ENCODE data around the gene INAVA.

- TF ChIP-seq POLR2A (IDR thresholded peaks at IDR 0.05) (no peak), CTCF (IDR thresholded peaks at IDR 0.05) (no peak)
Measured at GRCh38 chr1:200916152-200916551, 21.5 kb downstream of the INAVA start.

All from adrenal gland (tissue), 5 donors.